ENCODE data around the gene PLD6.
"Not testable (repeated sequence)": the region's sequence is repeated elsewhere in the genome, so short reads cannot be mapped to it uniquely, and the experiment has no call there.

The PLD6 gene

GRCh38 chr17:17172990-17173389, 33.1 kb downstream of the PLD6 start:
- no peak for DNase-seq

GRCh38 chr17:17172001-17172939, 33.9 kb downstream of the PLD6 start:
- DNase-seq = no peak

GRCh38 chr17:17171186-17171585, 34.9 kb downstream of the PLD6 start:
- DNase-seq = no peak

GRCh38 chr17:17170346-17170985, 35.7 kb downstream of the PLD6 start:
- DNase-seq = no peak

GRCh38 chr17:17169396-17169795, 36.7 kb downstream of the PLD6 start:
- DNase-seq = no peak

- DNase-seq = no peak
These were observed 37.7 kb downstream of the PLD6 start for GRCh38 chr17:17168401-17168800.

- DNase-seq = no peak
These were observed 38.1 kb downstream of the PLD6 start for GRCh38 chr17:17167986-17168385.

GRCh38 chr17:17167356-17167755, 38.8 kb downstream of the PLD6 start:
- no peak for DNase-seq

- no peak for DNase-seq
These were observed 39.7 kb downstream of the PLD6 start for GRCh38 chr17:17166446-17166845.

GRCh38 chr17:17165666-17166308, 40.3 kb downstream of the PLD6 start:
- no peak for DNase-seq

- DNase-seq = no peak
These were observed 41.5 kb downstream of the PLD6 start for GRCh38 chr17:17164676-17165075.

GRCh38 chr17:17164156-17164555, 42.0 kb downstream of the PLD6 start:
- DNase-seq = no peak

GRCh38 chr17:17161759-17162158, 44.4 kb downstream of the PLD6 start:
- DNase-seq = no peak

- DNase-seq = no peak
These were observed 45.0 kb downstream of the PLD6 start for GRCh38 chr17:17161121-17161520.

GRCh38 chr17:17159571-17159970, 46.6 kb downstream of the PLD6 start:
- DNase-seq = no peak

- DNase-seq = not testable (repeated sequence)
These were observed 47.6 kb downstream of the PLD6 start for GRCh38 chr17:17158506-17158905.

GRCh38 chr17:17157041-17157440, 49.1 kb downstream of the PLD6 start:
- DNase-seq = no peak

- no peak for DNase-seq
These were observed 49.6 kb downstream of the PLD6 start for GRCh38 chr17:17156511-17156910.

- DNase-seq = no peak
These were observed 50.0 kb downstream of the PLD6 start for GRCh38 chr17:17156107-17156506.

- no peak for DNase-seq
These were observed 50.6 kb downstream of the PLD6 start for GRCh38 chr17:17155568-17155967.

GRCh38 chr17:17154981-17155380, 51.2 kb downstream of the PLD6 start:
- DNase-seq = no peak

GRCh38 chr17:17154556-17154955, 51.6 kb downstream of the PLD6 start:
- no peak for DNase-seq

- DNase-seq = no peak
These were observed 52.4 kb downstream of the PLD6 start for GRCh38 chr17:17153709-17154108.

- no peak for DNase-seq
These were observed 53.1 kb downstream of the PLD6 start for GRCh38 chr17:17153071-17153470.

Data from activated CD4-positive, alpha-beta T cell treated with anti-CD3 and anti-CD28 coated beads, Interleukin-2, Interleukin-6, amounts not matched to agents 100 ng/mL and 50 ng/mL, durations not matched to agents 16 hours and 8 hours (primary cell).